ENCODE data around the gene CCK. TPM values are rescaled to one million over a fixed set of nuclear protein-coding genes. Genes with fewer than 3 reads are reported as not detected.

Gene CCK
- total RNA-seq, result 7.8 TPM

DNA sequence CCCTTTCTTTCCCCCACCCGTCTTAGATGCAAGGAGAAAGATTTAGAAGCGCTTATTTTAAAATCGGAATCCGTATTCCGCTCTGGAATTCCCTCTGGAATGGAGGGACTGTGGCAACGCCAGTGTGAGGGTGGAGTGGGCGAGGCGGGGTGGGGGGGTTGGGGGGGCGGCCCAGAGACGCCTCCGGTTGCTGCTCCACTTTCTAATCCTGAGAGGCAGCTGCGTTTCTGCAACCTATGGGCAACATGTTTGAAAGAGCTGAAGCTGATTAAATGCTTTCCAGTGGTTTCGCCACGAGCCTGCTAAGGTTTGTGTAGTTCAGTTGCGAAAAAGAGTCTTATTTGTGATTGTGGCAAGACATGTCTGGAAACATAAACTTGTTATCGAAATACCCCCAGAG lies at the start of gene CCK:
Gene CCK (minus strand): TSS at position 101 of the 400 bp plus-strand sequence. CDS start 2,555 bp downstream, outside the sequence.

Small RNAs within 50 kb of the gene (small RNA-seq; reads per million reads assigned to genes)
- not detected for gene RNU4-78P (ENCODE audit: low replicate concordance)

Other genes with a start within 250 kb of the CCK start
- gene TRAK1, start 174.8 kb downstream of the CCK start, total RNA-seq, result 62.6 TPM
- not detected for gene LYZL4, start 144.4 kb upstream of the CCK start, total RNA-seq
- gene VIPR1, start 236.5 kb upstream of the CCK start, total RNA-seq, result 0.31 TPM

Data from parietal lobe (tissue), 2 donors.